A549 (cell line): Measurements from ENCODE around the gene CSNK1A1L.

Experiments
- CTCF ChIP-seq: fragments of >200 bp; sonication (Bioruptor Twin); formaldehyde crosslinking; IDR thresholded peaks from 3 replicates; pipeline ENCODE4 v1.5.1; 2016
- MAX ChIP-seq: IDR thresholded peaks from 2 replicates; pipeline ENCODE4 v1.6.1; 2012
- POLR2A ChIP-seq: IDR thresholded peaks from 2 replicates; pipeline ENCODE4 v1.6.1; 2012; ENCODE audit warnings: mild to moderate bottlenecking, low read length
- POLR2AphosphoS2 ChIP-seq: conservative IDR thresholded peaks from 2 replicates; pipeline ENCODE4 v1.6.1; 2012; ENCODE audit warnings: low read length, improper control_type of control experiment, inconsistent platforms
- SMC3 ChIP-seq: fragments of >200 bp; sonication (Bioruptor Twin); formaldehyde crosslinking; IDR thresholded peaks from 3 replicates; pipeline ENCODE4 v1.6.1; 2018; ENCODE audit warnings: inconsistent platforms

- TF ChIP-seq POLR2A (no peak), CTCF (no peak), SMC3 (no peak), MAX (no peak), POLR2AphosphoS2 (no peak)
Measured at GRCh38 chr13:37138169-37138568, 32.7 kb upstream of the CSNK1A1L start.
